GM23338 (cell line): ENCODE measurements around the gene CFAP58. TPM values are rescaled to one million over a fixed set of nuclear protein-coding genes. Genes with fewer than 3 reads are reported as not detected.

ENCODE experiments used
- EZH2phosphoT487 ChIP-seq: fragments of 200-600 bp; sonication (generic); IDR thresholded peaks from one replicate; pipeline ENCODE4 v1.8.1; 2018; ENCODE audit warnings: antibody characterized with exemption; ENCODE audit not compliant: unreplicated experiment
- JUNB ChIP-seq: IDR thresholded peaks from one replicate; pipeline ENCODE4 v1.6.1; 2016; ENCODE audit warnings: antibody characterized with exemption; ENCODE audit not compliant: unreplicated experiment
- NANOG ChIP-seq: IDR thresholded peaks from 2 replicates; pipeline ENCODE4 v1.6.1; 2016; ENCODE audit warnings: antibody characterized with exemption, borderline replicate concordance
- POLR2AphosphoS5 ChIP-seq: IDR thresholded peaks from 2 replicates; pipeline ENCODE4 v1.6.1; 2016; ENCODE audit warnings: antibody characterized with exemption, low read depth
- polyA plus RNA-seq: library from polyadenylated mRNA; unstranded; fragments of >200 nt; fragmentation: Nextera tagmentation; extraction: Ambion mirVana; gene quantifications from 2 replicates; pipeline ENCODE4 v1.2.1, GENCODE V29; 2016
- total RNA-seq: library from RNA; depleted of rRNA; stranded (reverse); fragments of >200 nt; shearing (Covaris generic); gene quantifications from 2 replicates; pipeline ENCODE4 v1.2.3, GENCODE V29; 2014
- TF ChIP-seq, protein P1 (sequence below): fragments of 250-450 bp; sonication (Bioruptor Pico); IDR thresholded peaks from 2 replicates; pipeline ENCODE4 v1.5.0; 2020; ENCODE audit warnings: mild to moderate bottlenecking, moderate library complexity
- TF ChIP-seq, protein P2 (sequence below): IDR thresholded peaks from 2 replicates; pipeline ENCODE4 v1.6.1; 2016; ENCODE audit warnings: antibody characterized with exemption

CFAP58 gene
- total and polyA plus RNA-seq, 2 experiments from 2014 or later: 0.63 to 0.89 TPM

DNA sequence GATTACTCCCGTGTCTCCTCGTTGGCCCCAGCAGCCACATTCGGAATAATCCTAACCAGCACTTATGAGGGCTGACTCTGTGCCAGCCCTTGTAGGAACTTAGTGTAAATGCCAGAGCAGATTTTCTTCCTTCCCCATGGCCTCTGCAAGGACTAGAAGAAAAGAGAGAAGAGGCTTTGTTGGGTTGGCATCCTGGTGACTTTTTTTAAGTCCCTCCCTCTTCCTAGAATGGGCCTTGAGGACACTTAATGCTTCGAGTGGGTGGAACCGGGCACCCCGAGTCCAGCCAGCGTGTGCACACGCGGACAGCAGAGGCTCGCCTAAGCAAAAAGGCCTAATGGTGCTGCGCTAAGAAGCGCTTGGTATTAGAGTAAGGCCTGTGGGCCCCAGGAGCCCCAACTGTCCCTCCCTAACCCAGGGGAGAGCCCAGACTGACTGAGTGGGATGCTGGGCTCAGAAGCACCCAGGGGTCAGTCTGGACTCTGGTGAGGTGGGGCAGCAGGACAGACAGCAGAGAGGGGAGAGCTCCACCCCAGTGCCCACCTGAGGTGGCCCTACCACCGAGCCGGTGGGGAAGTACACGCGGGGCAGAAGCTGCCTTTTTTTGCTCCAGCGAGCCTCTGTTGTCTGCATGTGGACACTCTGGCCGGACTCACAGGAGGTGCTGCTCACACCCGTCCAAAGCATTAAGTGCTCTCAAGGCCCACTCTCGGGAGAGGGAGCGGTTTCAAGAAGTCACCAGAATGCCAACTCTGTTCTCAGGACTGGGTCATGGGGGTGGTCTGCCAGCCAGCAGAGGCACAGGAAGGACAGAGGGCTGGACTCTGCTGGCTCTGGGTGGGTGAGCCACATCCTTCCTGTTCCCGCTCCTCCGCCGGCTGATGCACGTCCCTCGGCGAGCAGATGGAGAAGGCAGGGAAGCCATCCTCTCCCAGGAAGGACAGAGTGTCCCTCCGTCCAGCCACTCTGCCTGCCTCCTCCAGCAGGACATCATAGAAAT, 27.9 kb upstream of the CFAP58 start (continued):
- TF ChIP-seq, protein P1, sequence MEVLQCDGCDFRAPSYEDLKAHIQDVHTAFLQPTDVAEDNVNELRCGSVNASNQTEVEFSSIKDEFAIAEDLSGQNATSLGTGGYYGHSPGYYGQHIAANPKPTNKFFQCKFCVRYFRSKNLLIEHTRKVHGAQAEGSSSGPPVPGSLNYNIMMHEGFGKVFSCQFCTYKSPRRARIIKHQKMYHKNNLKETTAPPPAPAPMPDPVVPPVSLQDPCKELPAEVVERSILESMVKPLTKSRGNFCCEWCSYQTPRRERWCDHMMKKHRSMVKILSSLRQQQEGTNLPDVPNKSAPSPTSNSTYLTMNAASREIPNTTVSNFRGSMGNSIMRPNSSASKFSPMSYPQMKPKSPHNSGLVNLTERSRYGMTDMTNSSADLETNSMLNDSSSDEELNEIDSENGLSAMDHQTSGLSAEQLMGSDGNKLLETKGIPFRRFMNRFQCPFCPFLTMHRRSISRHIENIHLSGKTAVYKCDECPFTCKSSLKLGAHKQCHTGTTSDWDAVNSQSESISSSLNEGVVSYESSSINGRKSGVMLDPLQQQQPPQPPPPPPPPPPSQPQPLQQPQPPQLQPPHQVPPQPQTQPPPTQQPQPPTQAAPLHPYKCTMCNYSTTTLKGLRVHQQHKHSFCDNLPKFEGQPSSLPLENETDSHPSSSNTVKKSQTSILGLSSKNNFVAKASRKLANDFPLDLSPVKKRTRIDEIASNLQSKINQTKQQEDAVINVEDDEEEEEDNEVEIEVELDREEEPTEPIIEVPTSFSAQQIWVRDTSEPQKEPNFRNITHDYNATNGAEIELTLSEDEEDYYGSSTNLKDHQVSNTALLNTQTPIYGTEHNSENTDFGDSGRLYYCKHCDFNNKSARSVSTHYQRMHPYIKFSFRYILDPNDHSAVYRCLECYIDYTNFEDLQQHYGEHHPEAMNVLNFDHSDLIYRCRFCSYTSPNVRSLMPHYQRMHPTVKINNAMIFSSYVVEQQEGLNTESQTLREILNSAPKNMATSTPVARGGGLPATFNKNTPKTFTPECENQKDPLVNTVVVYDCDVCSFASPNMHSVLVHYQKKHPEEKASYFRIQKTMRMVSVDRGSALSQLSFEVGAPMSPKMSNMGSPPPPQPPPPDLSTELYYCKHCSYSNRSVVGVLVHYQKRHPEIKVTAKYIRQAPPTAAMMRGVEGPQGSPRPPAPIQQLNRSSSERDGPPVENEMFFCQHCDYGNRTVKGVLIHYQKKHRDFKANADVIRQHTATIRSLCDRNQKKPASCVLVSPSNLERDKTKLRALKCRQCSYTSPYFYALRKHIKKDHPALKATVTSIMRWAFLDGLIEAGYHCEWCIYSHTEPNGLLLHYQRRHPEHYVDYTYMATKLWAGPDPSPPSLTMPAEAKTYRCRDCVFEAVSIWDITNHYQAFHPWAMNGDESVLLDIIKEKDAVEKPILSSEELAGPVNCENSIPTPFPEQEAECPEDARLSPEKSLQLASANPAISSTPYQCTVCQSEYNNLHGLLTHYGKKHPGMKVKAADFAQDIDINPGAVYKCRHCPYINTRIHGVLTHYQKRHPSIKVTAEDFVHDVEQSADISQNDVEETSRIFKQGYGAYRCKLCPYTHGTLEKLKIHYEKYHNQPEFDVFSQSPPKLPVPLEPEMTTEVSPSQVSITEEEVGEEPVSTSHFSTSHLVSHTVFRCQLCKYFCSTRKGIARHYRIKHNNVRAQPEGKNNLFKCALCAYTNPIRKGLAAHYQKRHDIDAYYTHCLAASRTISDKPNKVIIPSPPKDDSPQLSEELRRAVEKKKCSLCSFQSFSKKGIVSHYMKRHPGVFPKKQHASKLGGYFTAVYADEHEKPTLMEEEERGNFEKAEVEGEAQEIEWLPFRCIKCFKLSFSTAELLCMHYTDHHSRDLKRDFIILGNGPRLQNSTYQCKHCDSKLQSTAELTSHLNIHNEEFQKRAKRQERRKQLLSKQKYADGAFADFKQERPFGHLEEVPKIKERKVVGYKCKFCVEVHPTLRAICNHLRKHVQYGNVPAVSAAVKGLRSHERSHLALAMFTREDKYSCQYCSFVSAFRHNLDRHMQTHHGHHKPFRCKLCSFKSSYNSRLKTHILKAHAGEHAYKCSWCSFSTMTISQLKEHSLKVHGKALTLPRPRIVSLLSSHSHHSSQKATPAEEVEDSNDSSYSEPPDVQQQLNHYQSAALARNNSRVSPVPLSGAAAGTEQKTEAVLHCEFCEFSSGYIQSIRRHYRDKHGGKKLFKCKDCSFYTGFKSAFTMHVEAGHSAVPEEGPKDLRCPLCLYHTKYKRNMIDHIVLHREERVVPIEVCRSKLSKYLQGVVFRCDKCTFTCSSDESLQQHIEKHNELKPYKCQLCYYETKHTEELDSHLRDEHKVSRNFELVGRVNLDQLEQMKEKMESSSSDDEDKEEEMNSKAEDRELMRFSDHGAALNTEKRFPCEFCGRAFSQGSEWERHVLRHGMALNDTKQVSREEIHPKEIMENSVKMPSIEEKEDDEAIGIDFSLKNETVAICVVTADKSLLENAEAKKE: no peak
- TF ChIP-seq NANOG (no peak), POLR2AphosphoS5 (no peak), EZH2phosphoT487 (no peak), JUNB (no peak)
- TF ChIP-seq, protein P2, sequence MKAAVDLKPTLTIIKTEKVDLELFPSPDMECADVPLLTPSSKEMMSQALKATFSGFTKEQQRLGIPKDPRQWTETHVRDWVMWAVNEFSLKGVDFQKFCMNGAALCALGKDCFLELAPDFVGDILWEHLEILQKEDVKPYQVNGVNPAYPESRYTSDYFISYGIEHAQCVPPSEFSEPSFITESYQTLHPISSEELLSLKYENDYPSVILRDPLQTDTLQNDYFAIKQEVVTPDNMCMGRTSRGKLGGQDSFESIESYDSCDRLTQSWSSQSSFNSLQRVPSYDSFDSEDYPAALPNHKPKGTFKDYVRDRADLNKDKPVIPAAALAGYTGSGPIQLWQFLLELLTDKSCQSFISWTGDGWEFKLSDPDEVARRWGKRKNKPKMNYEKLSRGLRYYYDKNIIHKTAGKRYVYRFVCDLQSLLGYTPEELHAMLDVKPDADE: no peak
